ENCODE data around the gene MARK3.

MARK3 gene

GRCh38 chr14:103536693-103537092 lies 151.5 kb downstream of the MARK3 start:
- Histone ChIP-seq H3K27me3 (ENCODE audit: insufficient read depth, low read depth, severe bottlenecking) (no peaks in the 10 kb centered on the region), H3K9me3 (ENCODE audit: severe bottlenecking) (no peaks in the 10 kb centered on the region), H3K27ac (peak overlapping the region; percentile 94), H3K36me3 (peaks cover 19% of the 10 kb centered on the region), H3K4me3 (ENCODE audit: low read depth, low read length) (no peak overlapping the region)
- DNase-seq, result no peak
- TF ChIP-seq CTCF (IDR thresholded peaks at IDR 0.05; ENCODE audit: low read depth, low read length), result no peak

GRCh38 chr14:103537175-103537990 lies 152.2 kb downstream of the MARK3 start:
- Histone ChIP-seq H3K36me3 (peaks cover 18% of the 10 kb centered on the region), H3K27ac (peak overlapping the region; percentile 94), H3K27me3 (ENCODE audit: insufficient read depth, low read depth, severe bottlenecking) (no peaks in the 10 kb centered on the region), H3K9me3 (ENCODE audit: severe bottlenecking) (no peaks in the 10 kb centered on the region), H3K4me3 (ENCODE audit: low read depth, low read length) (no peak overlapping the region)
- TF ChIP-seq CTCF (IDR thresholded peaks at IDR 0.05; ENCODE audit: low read depth, low read length), result no peak
- no peak for DNase-seq

GRCh38 chr14:103538291-103539055 lies 153.3 kb downstream of the MARK3 start:
- peak overlapping the region; percentile 5; the same call in 1 of the 2 replicates for H3K4me3 ChIP-seq (ENCODE audit: low read depth, low read length)
- H3K9me3 ChIP-seq (ENCODE audit: severe bottlenecking), result no peaks in the 10 kb centered on the region
- peak overlapping the region; percentile 94 for H3K27ac ChIP-seq
- H3K27me3 ChIP-seq (ENCODE audit: insufficient read depth, low read depth, severe bottlenecking), result no peaks in the 10 kb centered on the region
- TF ChIP-seq CTCF (IDR thresholded peaks at IDR 0.05; ENCODE audit: low read depth, low read length), result no peak
- peaks cover 15% of the 10 kb centered on the region for H3K36me3 ChIP-seq
- peak; percentile 88 for DNase-seq

GRCh38 chr14:103539056-103539825 lies 154.0 kb downstream of the MARK3 start:
- peak; percentile 62 for DNase-seq
- TF ChIP-seq CTCF (IDR thresholded peaks at IDR 0.05; ENCODE audit: low read depth, low read length), result peak; percentile 43
- peaks cover 13% of the 10 kb centered on the region for H3K36me3 ChIP-seq
- H3K27ac ChIP-seq, result peak overlapping the region; percentile 94
- H3K9me3 ChIP-seq (ENCODE audit: severe bottlenecking), result no peaks in the 10 kb centered on the region
- H3K4me3 ChIP-seq (ENCODE audit: low read depth, low read length), result peak overlapping the region; percentile 5; the same call in 1 of the 2 replicates
- no peaks in the 10 kb centered on the region for H3K27me3 ChIP-seq (ENCODE audit: insufficient read depth, low read depth, severe bottlenecking)

GRCh38 chr14:103540821-103541708 lies 155.8 kb downstream of the MARK3 start:
- Histone ChIP-seq H3K4me3 (ENCODE audit: low read depth, low read length) (no peak overlapping the region), H3K36me3 (no peaks in the 10 kb centered on the region), H3K27me3 (ENCODE audit: insufficient read depth, low read depth, severe bottlenecking) (no peaks in the 10 kb centered on the region), H3K9me3 (ENCODE audit: severe bottlenecking) (no peaks in the 10 kb centered on the region), H3K27ac (peak overlapping the region; percentile 94)
- no peak for TF ChIP-seq CTCF (IDR thresholded peaks at IDR 0.05; ENCODE audit: low read depth, low read length)
- DNase-seq, result no peak
